ENCODE data around the gene DTNA. TPM values are rescaled to one million over a fixed set of nuclear protein-coding genes. Genes with fewer than 3 reads are reported as not detected.

Gene DTNA
- total RNA-seq, 1 experiment from 2014 or later = 0.77 TPM

DNA sequence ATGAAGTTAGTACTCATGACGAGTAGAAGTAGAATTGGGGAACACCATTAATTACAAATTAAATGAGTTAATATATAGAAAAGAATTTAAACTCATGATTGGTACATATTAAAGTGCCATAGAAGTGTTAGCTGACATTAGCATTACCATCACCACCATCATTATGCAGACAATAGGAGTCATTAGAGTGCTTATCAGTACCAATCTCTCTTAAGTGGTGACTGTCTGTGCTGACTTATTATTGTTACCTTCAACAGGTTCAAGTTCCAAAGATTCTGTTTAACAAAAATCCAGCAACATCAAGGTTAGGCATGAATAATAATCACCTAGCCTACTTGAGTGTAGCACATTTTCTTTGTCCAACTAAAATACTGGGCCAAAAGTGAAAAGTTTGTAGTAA, 222.3 kb downstream of the DTNA start:
- Histone ChIP-seq H3K4me3 (ENCODE audit: low read depth in 2 of 2, low read length in 2 of 2) (no peak overlapping the region), H3K36me3 (ENCODE audit: control insufficient read depth, insufficient read depth, low read length) (no peaks in the 10 kb centered on the region), H3K9me3 (ENCODE audit: control insufficient read depth, insufficient read depth, low read depth, low read length) (no peaks in the 10 kb centered on the region), H3K4me1 (ENCODE audit: control insufficient read depth, insufficient read depth, low read length) (no peaks in the 10 kb centered on the region; the same call in 1 of the 2 replicates), H3K27ac (ENCODE audit: low read length) (no peak overlapping the region), H3K27me3 (ENCODE audit: control insufficient read depth, insufficient read depth, low read length) (no peaks in the 10 kb centered on the region)
- no TSS peak for BruUV-seq (replicated peaks)
- ATAC-seq (no peak), DNase-seq (ENCODE audit: low read depth, low spot score) (no peak)
- no peak for TF ChIP-seq TCF7L2 (IDR thresholded peaks at IDR 0.05; ENCODE audit: low read depth, low read length)
- TF ChIP-seq POLR2AphosphoS5 (IDR thresholded peaks at IDR 0.05; ENCODE audit: low read depth, low read length) = no peak
- TF ChIP-seq, protein P1, sequence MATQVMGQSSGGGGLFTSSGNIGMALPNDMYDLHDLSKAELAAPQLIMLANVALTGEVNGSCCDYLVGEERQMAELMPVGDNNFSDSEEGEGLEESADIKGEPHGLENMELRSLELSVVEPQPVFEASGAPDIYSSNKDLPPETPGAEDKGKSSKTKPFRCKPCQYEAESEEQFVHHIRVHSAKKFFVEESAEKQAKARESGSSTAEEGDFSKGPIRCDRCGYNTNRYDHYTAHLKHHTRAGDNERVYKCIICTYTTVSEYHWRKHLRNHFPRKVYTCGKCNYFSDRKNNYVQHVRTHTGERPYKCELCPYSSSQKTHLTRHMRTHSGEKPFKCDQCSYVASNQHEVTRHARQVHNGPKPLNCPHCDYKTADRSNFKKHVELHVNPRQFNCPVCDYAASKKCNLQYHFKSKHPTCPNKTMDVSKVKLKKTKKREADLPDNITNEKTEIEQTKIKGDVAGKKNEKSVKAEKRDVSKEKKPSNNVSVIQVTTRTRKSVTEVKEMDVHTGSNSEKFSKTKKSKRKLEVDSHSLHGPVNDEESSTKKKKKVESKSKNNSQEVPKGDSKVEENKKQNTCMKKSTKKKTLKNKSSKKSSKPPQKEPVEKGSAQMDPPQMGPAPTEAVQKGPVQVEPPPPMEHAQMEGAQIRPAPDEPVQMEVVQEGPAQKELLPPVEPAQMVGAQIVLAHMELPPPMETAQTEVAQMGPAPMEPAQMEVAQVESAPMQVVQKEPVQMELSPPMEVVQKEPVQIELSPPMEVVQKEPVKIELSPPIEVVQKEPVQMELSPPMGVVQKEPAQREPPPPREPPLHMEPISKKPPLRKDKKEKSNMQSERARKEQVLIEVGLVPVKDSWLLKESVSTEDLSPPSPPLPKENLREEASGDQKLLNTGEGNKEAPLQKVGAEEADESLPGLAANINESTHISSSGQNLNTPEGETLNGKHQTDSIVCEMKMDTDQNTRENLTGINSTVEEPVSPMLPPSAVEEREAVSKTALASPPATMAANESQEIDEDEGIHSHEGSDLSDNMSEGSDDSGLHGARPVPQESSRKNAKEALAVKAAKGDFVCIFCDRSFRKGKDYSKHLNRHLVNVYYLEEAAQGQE (IDR thresholded peaks at IDR 0.05; ENCODE audit: insufficient read depth in 1 of 2, low read depth in 2 of 2, low read length in 1 of 2) = no peak
- TF ChIP-seq SIN3A (IDR thresholded peaks at IDR 0.05; ENCODE audit: borderline replicate concordance, insufficient read depth, low read depth, low read length) = no peak
- TF ChIP-seq, protein P2, sequence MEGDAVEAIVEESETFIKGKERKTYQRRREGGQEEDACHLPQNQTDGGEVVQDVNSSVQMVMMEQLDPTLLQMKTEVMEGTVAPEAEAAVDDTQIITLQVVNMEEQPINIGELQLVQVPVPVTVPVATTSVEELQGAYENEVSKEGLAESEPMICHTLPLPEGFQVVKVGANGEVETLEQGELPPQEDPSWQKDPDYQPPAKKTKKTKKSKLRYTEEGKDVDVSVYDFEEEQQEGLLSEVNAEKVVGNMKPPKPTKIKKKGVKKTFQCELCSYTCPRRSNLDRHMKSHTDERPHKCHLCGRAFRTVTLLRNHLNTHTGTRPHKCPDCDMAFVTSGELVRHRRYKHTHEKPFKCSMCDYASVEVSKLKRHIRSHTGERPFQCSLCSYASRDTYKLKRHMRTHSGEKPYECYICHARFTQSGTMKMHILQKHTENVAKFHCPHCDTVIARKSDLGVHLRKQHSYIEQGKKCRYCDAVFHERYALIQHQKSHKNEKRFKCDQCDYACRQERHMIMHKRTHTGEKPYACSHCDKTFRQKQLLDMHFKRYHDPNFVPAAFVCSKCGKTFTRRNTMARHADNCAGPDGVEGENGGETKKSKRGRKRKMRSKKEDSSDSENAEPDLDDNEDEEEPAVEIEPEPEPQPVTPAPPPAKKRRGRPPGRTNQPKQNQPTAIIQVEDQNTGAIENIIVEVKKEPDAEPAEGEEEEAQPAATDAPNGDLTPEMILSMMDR (IDR thresholded peaks at IDR 0.05) = no peak
- intact Hi-C loops (cut with micrococcal nuclease; ENCODE audit: unreplicated experiment) = no loop called here
- POLR2A ChIA-PET = no interaction called here
- CTCF ChIA-PET = no interaction called here
- in situ Hi-C loops (cut with HindIII; ENCODE audit: low pct_unique_long_range_greater_than_20kb, low sequenced_read_pairs) = no loop called here

DNA sequence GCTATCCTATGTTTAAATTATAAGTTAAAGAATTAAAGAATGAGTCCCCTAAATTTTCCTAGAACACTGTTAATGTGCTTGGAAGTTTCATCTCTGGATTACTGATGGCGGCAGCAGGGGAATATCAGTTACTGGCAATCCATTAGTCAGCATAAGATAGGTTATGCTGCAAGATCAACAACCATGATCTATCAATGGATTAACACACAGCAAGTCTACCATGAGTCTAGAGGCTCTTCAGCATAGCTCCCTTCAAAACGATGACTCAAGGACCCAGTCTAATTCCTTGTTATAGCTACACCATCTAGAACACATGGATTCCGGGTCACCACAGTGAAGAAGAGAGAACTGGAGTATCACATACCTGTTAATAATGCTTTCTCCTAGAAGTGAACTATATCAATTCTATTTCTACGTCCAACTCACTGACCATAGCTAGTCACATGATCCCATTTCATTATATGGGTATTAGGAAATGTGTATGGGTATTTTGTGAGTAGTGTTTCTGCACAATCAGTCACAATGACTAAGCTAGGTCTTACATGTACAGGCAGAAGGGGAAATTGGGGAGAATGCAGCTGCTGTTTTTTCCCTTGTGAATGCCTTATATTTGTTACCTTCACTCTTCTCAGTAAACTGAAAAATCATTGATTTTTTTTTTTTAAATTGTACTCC, 222.8 kb downstream of the DTNA start:
- ChIA-PET POLR2A (no interaction called here), CTCF (no interaction called here)
- H3K27me3 ChIP-seq (ENCODE audit: control insufficient read depth, insufficient read depth, low read length) = no peaks in the 10 kb centered on the region
- intact Hi-C loops (cut with micrococcal nuclease; ENCODE audit: unreplicated experiment) = no loop called here
- H3K9me3 ChIP-seq (ENCODE audit: control insufficient read depth, insufficient read depth, low read depth, low read length) = no peaks in the 10 kb centered on the region
- ATAC-seq (no peak), DNase-seq (ENCODE audit: low read depth, low spot score) (no peak)
- no peak overlapping the region for H3K4me3 ChIP-seq (ENCODE audit: low read depth in 2 of 2, low read length in 2 of 2)
- H3K36me3 ChIP-seq (ENCODE audit: control insufficient read depth, insufficient read depth, low read length) = no peaks in the 10 kb centered on the region
- in situ Hi-C loops (cut with HindIII; ENCODE audit: low pct_unique_long_range_greater_than_20kb, low sequenced_read_pairs) = no loop called here
- TF ChIP-seq, protein P2 (IDR thresholded peaks at IDR 0.05) = no peak
- TF ChIP-seq SIN3A (IDR thresholded peaks at IDR 0.05; ENCODE audit: borderline replicate concordance, insufficient read depth, low read depth, low read length) (no peak), TCF7L2 (IDR thresholded peaks at IDR 0.05; ENCODE audit: low read depth, low read length) (no peak), POLR2AphosphoS5 (IDR thresholded peaks at IDR 0.05; ENCODE audit: low read depth, low read length) (no peak)
- TF ChIP-seq, protein P1 (IDR thresholded peaks at IDR 0.05; ENCODE audit: insufficient read depth in 1 of 2, low read depth in 2 of 2, low read length in 1 of 2) = no peak
- BruUV-seq (replicated peaks) = no TSS peak
- no peak overlapping the region for H3K27ac ChIP-seq (ENCODE audit: low read length)
- H3K4me1 ChIP-seq (ENCODE audit: control insufficient read depth, insufficient read depth, low read length) = no peaks in the 10 kb centered on the region; the same call in 1 of the 2 replicates

All from Panc1 (cell line).